CD14-positive monocyte (primary cell): Measurements from ENCODE around the gene DCC. TPM values are rescaled to one million over a fixed set of nuclear protein-coding genes. Genes with fewer than 3 reads are reported as not detected.

ENCODE experiments used
- DNase-seq, 3 donors: peaks; one replicate each; pipeline ENCODE4 v3.0.0-alpha.2; 2011 to 2022
- H2AFZ ChIP-seq: 2 replicates; pipeline ENCODE4 v1.6.0; 2012; ENCODE audit warnings: mild to moderate bottlenecking, low read depth, low read length, inconsistent platforms; ENCODE audit not compliant: insufficient read depth, poor library complexity, severe bottlenecking
- H3K27ac ChIP-seq, 2 donors: 1 replicate in 1 of 2; 2 replicates in 1 of 2; pipeline ENCODE4 v1.5.1; 2012 to 2013; ENCODE audit warnings: low read length in 2 of 2, control low read depth in 1 of 2, inconsistent platforms in 1 of 2, low read depth in 1 of 2, mild to moderate bottlenecking in 1 of 2
- H3K27me3 ChIP-seq, 2 donors: one replicate each; pipeline versions ENCODE4 v1.6.0 to v1.6.1; 2011 to 2013; ENCODE audit warnings: low read length in 2 of 2; ENCODE audit not compliant: control insufficient read depth in 2 of 2, insufficient read depth in 2 of 2
- H3K36me3 ChIP-seq, 2 donors: replicated peaks in 1 of 2; 1 replicate in 1 of 2; 2 replicates in 1 of 2; pipeline versions ENCODE4 v1.5.1 to v1.6.1; 2012 to 2013; ENCODE audit warnings: low read length in 2 of 2, control low read depth in 1 of 2, inconsistent platforms in 1 of 2, mild to moderate bottlenecking in 1 of 2; ENCODE audit not compliant: insufficient read depth in 2 of 2, control insufficient read depth in 1 of 2
- H3K4me1 ChIP-seq, 2 donors: 1 replicate in 1 of 2; 2 replicates in 1 of 2; pipeline versions ENCODE4 v1.5.1 to v1.6.1; 2012 to 2013; ENCODE audit warnings: low read length in 2 of 2, control low read depth in 1 of 2, inconsistent platforms in 1 of 2, mild to moderate bottlenecking in 1 of 2, moderate library complexity in 1 of 2; ENCODE audit not compliant: insufficient read depth in 2 of 2, control insufficient read depth in 1 of 2
- H3K4me2 ChIP-seq: replicated peaks from 2 replicates; pipeline ENCODE3; 2012; ENCODE audit warnings: low read length, moderate library complexity, mild to moderate bottlenecking; ENCODE audit not compliant: poor library complexity, severe bottlenecking; ENCODE audit errors: extremely low read depth
- H3K4me3 ChIP-seq, 3 experiments: fragments of 200-600 bp in 1 of 3; sonication (generic) in 1 of 3; replicated peaks in 1 of 3; 1 replicate in 2 of 3; 2 replicates in 1 of 3; pipeline ENCODE4 v1.5.1; 2011 to 2013; ENCODE audit warnings: low read length in 3 of 3, mild to moderate bottlenecking in 3 of 3, control low read depth in 2 of 3, low read depth in 2 of 3, inconsistent platforms in 1 of 3, moderate library complexity in 1 of 3
- H3K79me2 ChIP-seq: 2 replicates; pipeline ENCODE4 v1.6.0; 2012; ENCODE audit warnings: mild to moderate bottlenecking, control low read depth, inconsistent platforms, low read length, moderate library complexity; ENCODE audit not compliant: insufficient read depth
- H3K9ac ChIP-seq: 2 replicates; pipeline ENCODE4 v1.6.0; 2017; ENCODE audit warnings: low read length, mild to moderate bottlenecking; ENCODE audit not compliant: insufficient read depth, poor library complexity, severe bottlenecking
- H3K9me3 ChIP-seq, 2 donors: replicated peaks in 1 of 2; 1 replicate in 1 of 2; 2 replicates in 1 of 2; pipeline versions ENCODE4 v1.5.1 to v1.6.1; 2012 to 2013; ENCODE audit warnings: low read length in 2 of 2, control low read depth in 1 of 2; ENCODE audit not compliant: control insufficient read depth in 1 of 2, insufficient read depth in 1 of 2
- H4K20me1 ChIP-seq: 2 replicates; pipeline ENCODE4 v1.6.0; 2012; ENCODE audit warnings: mild to moderate bottlenecking, low read length, control low read depth, moderate library complexity; ENCODE audit not compliant: insufficient read depth
- H3K27ac Mint-ChIP-seq, 7 donors: one replicate each; pipeline ENCODE4 v1.8.0; 2020; ENCODE audit warnings: mild to moderate bottlenecking in 7 of 7, mixed read lengths in 7 of 7, moderate library complexity in 6 of 7, inconsistent platforms in 2 of 7
- H3K27me3 Mint-ChIP-seq, 3 donors: one replicate each; pipeline ENCODE4 v1.8.0; 2021 to 2022; ENCODE audit warnings: low read depth in 3 of 3, mild to moderate bottlenecking in 3 of 3, mixed read lengths in 3 of 3, moderate library complexity in 3 of 3, inconsistent platforms in 1 of 3
- H3K36me3 Mint-ChIP-seq, 2 donors: one replicate each; pipeline ENCODE4 v1.8.0; 2020; ENCODE audit warnings: mixed read lengths in 2 of 2, inconsistent platforms in 1 of 2, mild to moderate bottlenecking in 1 of 2
- H3K4me1 Mint-ChIP-seq: one replicate; pipeline ENCODE4 v1.8.0; 2020; ENCODE audit warnings: mild to moderate bottlenecking, mixed read lengths
- H3K4me3 Mint-ChIP-seq, 2 donors: one replicate each; pipeline ENCODE4 v1.8.0; 2020; ENCODE audit warnings: mild to moderate bottlenecking in 2 of 2, mixed read lengths in 2 of 2, moderate library complexity in 1 of 2
- H3K9me3 Mint-ChIP-seq, 7 donors: one replicate each; pipeline ENCODE4 v1.8.0; 2020 to 2022; ENCODE audit warnings: mixed read lengths in 7 of 7, mild to moderate bottlenecking in 6 of 7, moderate library complexity in 6 of 7, inconsistent platforms in 2 of 7
- WGBS: methylation state at CpG from one replicate; pipeline ENCODE4 v1.1.5; 2013; ENCODE audit warnings: missing lambda C conversion rate; ENCODE audit not compliant: insufficient coverage; 5-methylcytosine and 5-hydroxymethylcytosine counted together
- intact Hi-C, 2 donors: fragments of 100-400 bp; cut with micrococcal nuclease; formaldehyde crosslinking; loops; one replicate each; pipeline versions ENCODE4 v1.15.0 to v1.15.1; 2023
- polyA plus RNA-seq, 3 donors: library from polyadenylated mRNA; depleted of rRNA in 1 of 3; unstranded in 2 of 3; stranded (reverse) in 1 of 3; fragments of 300-500 nt in 2 of 3; fragments of >200 nt in 1 of 3; fragmentation: Illumina TruSeq in 2 of 3; gene quantifications; 1 replicate in 2 of 3; 2 replicates in 1 of 3; pipeline ENCODE4 v1.2.3, GENCODE V29; 2012 to 2021
- TF ChIP-seq, protein P1 (sequence below): fragments of 200-600 bp; IDR thresholded peaks from one replicate; pipeline ENCODE4 v1.8.0; 2022; ENCODE audit warnings: antibody characterized with exemption, mild to moderate bottlenecking

The DCC gene
- polyA plus RNA-seq, 3 donors, result not detected

DNA sequence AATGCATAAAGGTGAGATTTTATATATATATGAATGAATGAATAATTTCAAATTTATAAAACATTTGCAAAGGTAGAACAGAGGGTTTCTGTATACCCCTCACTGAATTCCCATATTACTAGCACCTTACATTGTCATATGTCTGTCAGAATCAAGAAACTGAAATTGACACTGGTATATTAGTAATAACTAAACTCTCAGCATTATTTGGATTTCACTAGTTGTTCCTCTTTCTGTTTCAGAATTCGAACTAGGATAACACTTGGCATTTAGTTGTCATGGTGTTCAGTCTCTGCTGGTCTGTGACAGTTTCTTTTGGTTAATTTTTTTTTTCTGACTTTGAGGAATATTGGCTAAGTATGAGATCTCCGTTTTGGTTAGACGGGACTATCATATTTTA is 275.9 kb downstream of the DCC start:
- WGBS, result no CpG with 5 or more reads among the region's 3 CpGs
- H3K36me3 Mint-ChIP-seq, result no peaks in the 10 kb centered on the region

DNA sequence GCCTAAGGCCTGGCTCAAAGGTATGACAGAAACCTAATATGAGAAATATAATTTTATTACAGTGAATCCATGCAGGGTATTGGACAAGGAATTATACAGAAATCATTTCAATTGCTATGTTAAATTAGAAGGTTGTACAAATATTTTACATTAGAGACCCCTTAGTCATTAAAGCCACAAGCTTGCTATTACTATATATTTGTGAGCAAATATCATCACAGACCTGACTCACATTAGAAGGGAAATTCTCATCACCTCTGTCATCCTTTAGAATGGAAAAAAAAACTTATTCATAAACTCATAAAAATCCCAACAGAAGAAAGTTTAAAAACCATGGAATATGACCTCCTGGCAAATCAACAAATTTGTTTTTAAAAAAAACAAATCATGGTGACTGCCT is 277.9 kb downstream of the DCC start:
- TF ChIP-seq, protein P1, sequence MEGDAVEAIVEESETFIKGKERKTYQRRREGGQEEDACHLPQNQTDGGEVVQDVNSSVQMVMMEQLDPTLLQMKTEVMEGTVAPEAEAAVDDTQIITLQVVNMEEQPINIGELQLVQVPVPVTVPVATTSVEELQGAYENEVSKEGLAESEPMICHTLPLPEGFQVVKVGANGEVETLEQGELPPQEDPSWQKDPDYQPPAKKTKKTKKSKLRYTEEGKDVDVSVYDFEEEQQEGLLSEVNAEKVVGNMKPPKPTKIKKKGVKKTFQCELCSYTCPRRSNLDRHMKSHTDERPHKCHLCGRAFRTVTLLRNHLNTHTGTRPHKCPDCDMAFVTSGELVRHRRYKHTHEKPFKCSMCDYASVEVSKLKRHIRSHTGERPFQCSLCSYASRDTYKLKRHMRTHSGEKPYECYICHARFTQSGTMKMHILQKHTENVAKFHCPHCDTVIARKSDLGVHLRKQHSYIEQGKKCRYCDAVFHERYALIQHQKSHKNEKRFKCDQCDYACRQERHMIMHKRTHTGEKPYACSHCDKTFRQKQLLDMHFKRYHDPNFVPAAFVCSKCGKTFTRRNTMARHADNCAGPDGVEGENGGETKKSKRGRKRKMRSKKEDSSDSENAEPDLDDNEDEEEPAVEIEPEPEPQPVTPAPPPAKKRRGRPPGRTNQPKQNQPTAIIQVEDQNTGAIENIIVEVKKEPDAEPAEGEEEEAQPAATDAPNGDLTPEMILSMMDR, result no peak
- Mint-ChIP-seq H3K27ac (no peak overlapping the region), H3K4me3 (no peak overlapping the region), H3K4me1 (no peaks in the 10 kb centered on the region), H3K9me3 (peaks cover 0 to 5% (median 0%) of the 10 kb centered on the region in 7 donors), H3K36me3 (no peaks in the 10 kb centered on the region), H3K27me3 (no peaks in the 10 kb centered on the region)
- DNase-seq, result no peak
- Histone ChIP-seq H3K27me3 (no peaks in the 10 kb centered on the region), H3K27ac (no peak overlapping the region), H2AFZ (no peak overlapping the region), H3K9ac (no peak overlapping the region), H3K79me2 (no peaks in the 10 kb centered on the region), H4K20me1 (no peaks in the 10 kb centered on the region), H3K4me3 (no peak overlapping the region), H3K9me3 (no peaks in the 10 kb centered on the region), H3K4me2 (no peak overlapping the region), H3K4me1 (no peaks in the 10 kb centered on the region), H3K36me3 (no peaks in the 10 kb centered on the region)
- intact Hi-C loops, result no loop called here

More for the DNA sequence above, 275.9 kb downstream of the DCC start:
- Histone ChIP-seq H3K36me3 (no peaks in the 10 kb centered on the region), H3K27ac (no peak overlapping the region), H3K4me1 (no peaks in the 10 kb centered on the region), H3K79me2 (no peaks in the 10 kb centered on the region), H4K20me1 (no peaks in the 10 kb centered on the region), H3K9me3 (no peaks in the 10 kb centered on the region), H3K27me3 (no peaks in the 10 kb centered on the region), H3K9ac (no peak overlapping the region), H2AFZ (no peak overlapping the region), H3K4me2 (no peak overlapping the region), H3K4me3 (no peak overlapping the region)
- no peaks in the 10 kb centered on the region for H3K4me1 Mint-ChIP-seq
- no peak for DNase-seq
- H3K4me3 Mint-ChIP-seq, result no peak overlapping the region
- peaks cover 0 to 5% (median 0%) of the 10 kb centered on the region in 7 donors for H3K9me3 Mint-ChIP-seq
- intact Hi-C loops, result no loop called here
- no peaks in the 10 kb centered on the region for H3K27me3 Mint-ChIP-seq
- TF ChIP-seq, protein P1, result no peak
- H3K27ac Mint-ChIP-seq, result no peak overlapping the region
